Activated CD4-positive, alpha-beta T cell treated with anti-CD3 and anti-CD28 coated beads, Interleukin-2, amount 50 U/mL, for 1 hour (primary cell): ENCODE measurements around the gene SPPL2A.
"Not testable (repeated sequence)": the region's sequence is repeated elsewhere in the genome, so short reads cannot be mapped to it uniquely, and the experiment has no call there.

Experiments used
- DNase-seq: peaks from one replicate; pipeline ENCODE4 v3.0.0-alpha.2; 2020

Gene SPPL2A, protein sequence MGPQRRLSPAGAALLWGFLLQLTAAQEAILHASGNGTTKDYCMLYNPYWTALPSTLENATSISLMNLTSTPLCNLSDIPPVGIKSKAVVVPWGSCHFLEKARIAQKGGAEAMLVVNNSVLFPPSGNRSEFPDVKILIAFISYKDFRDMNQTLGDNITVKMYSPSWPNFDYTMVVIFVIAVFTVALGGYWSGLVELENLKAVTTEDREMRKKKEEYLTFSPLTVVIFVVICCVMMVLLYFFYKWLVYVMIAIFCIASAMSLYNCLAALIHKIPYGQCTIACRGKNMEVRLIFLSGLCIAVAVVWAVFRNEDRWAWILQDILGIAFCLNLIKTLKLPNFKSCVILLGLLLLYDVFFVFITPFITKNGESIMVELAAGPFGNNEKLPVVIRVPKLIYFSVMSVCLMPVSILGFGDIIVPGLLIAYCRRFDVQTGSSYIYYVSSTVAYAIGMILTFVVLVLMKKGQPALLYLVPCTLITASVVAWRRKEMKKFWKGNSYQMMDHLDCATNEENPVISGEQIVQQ

DNA sequence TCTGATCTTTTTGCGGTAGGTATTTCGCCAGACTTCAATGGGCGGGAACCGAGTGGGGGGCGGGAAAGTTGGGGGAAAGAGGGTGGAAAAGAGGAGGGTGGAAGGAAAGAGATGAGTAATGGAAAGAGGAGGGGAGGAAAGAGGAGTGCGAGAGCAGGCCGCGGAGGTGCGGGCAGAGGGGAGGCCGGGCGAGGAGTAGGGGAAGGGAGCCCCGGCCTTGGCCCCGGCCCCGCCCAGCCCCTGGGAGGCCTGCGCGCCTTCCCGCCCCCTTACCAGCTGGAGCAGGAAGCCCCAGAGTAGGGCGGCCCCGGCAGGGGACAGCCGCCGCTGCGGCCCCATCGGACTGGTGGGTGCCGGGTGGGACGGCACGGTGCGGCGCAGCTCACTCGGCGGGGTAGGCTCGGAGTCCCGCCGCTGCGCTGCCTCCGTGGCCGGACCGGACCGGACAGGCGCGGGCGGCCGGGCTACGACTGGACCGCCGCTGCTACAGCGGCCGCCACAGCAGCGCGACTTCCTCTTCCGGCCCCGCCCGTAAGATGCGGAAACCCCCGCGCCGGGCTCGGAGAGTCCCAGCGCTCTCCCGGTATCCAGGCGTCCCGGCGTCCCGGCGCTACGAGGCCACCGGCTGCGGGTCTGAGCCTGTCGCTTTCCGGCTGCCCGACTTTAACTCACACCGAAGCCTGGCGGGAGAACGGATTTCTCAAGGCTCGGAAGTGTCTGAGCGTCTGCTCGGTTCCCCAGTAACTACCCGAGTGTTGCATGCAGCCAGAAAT lies at the start of gene SPPL2A:
Gene SPPL2A (minus strand): TSS at position 512 of the 773 bp plus-strand sequence. CDS start 173 bp downstream, at position 339.
- DNase-seq, result peak; percentile 74

DNA sequence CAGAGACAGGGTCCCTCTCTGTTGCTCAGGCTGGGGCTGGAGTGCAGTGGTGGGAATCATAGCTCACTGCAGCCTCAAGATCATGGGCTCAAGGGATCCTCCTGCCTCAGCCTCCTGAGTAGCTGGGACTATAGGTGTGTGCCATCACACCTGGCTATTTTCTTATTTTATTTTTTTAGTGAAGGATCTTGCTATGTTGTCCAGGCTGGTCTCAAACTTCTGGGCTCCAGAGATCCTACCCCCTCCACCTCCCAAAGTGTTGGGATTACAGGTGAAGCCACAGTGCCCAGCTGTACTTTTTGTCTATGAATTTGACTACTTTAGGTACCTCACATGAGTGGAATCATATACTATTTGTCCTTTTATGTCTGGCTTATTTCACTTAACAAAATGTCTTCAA lies 49.1 kb upstream of the SPPL2A start:
- no peak for DNase-seq

DNA sequence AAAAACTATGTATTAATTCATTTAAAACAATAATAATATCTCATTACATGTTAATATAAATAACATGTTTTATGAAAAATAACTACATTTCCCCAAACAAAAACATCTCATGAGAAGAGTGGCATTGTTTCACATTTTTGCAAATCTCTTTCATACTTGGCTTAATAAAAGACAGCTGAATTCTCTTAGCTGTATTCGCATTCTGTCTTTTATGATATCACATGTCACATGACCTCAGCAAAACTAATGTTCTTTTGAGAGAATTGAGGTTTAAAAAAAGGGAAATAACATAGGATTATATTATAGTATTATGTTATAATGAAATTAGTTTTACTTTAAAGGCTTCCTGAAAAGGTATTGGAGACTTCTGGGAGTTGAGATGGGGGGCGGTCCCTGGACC lies 48.4 kb upstream of the SPPL2A start:
- DNase-seq, result no peak

DNA sequence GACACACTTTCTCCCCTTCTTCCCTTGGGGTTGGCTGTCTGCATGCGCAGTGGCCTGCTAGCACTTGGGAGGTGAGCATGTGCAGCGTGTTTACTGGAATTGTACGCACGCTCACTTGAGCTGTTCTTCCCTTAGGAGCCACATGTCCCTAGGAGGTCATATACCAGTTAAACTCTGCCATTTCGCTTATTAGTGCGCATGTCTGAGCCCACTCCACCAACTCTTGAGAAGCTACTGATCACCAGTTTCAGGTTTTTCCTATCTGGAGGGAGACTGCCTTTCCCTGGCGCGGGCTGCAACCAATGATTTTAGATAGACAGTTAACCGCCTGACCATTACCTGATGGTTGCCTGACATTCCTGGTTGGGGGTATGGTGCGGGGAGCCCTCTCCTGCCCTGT lies 47.6 kb upstream of the SPPL2A start:
- DNase-seq, result no peak

DNA sequence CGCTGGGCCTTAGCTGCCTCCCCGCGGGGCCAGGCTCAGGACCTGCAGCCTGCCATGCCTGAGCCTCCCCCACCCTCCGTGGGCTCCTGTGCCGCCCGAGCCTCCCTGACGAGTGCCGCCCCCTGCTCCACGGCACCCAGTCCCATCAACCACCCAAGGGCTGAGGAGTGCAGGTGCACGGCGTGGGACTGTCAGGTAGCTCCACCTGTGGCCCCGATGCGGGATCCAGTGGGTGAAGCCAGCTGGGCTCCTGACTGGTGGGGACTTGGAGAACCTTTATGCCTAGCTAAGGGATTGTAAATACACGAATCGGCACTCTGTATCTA lies 46.6 kb upstream of the SPPL2A start:
- not testable (repeated sequence) for DNase-seq

DNA sequence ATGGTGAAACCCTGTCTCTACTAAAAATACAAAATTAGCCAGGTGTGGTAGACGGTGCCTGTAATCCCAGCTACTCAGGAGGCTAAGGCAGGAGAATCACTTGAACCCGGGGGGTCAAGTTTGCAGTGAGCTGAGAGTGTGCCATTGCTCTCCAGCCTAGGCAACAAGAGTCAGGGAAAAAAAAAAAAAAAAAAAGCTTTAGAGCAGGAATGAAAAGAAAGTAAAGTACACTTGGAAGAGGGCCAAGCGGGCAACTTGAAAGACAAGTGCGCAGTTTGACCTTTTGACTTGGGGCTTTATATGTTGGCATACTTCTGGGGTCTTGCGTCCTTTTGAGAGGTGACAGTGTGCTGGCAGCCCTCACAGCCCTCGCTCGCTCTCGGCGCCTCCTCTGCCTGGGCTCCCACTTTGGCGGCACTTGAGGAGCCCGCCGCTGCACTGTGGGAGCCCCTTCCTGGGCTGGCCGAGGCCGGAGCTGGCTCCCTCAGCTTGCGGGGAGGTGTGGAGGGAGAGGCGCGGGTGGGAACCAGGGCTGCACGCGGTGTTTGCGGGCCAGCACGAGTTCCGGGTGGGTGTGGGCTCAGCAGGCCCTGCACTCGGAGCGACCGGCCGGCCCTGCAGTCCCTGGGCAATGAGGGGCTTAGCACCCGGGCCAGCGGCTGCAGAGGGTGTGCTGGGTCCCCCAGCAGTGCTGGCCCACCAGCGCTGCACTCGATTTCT lies 46.1 kb upstream of the SPPL2A start:
- DNase-seq, result not testable (repeated sequence)

DNA sequence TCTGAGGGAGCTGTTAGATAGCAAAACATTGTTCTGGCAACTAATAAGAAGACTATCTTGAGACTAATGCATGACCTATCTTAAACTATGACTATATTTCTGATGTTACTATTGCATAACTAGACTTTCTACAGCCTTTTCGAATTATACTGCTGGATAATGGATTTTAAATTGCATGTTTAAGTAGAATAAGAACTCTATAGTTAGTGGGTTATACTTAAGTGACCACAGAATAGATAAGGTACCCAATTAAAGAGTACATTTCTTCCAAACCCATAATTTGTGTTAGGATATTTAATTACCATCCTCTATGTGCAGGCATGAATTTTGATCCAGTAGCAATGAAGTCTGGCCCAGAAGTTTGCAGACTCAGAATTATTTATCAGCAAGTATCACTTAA lies 44.6 kb upstream of the SPPL2A start:
- no peak for DNase-seq

DNA sequence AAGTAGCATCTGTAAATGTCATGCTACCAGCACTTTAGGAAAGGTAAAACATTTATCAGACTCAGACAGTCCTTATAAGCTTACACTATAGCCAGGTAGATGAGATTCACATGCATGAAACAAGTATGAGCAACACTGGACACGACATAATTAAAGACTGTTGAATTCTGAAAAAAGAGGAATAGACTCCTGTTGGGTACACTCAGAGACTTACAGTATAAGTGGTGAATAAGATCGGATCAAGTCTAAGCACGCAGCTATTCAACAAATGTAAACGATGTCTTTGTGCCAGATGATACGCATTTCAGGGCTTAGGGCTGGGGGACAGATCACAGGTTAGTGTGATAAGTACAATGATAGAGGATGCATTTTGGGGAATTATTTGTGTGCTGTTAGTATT lies 43.2 kb upstream of the SPPL2A start:
- no peak for DNase-seq

DNA sequence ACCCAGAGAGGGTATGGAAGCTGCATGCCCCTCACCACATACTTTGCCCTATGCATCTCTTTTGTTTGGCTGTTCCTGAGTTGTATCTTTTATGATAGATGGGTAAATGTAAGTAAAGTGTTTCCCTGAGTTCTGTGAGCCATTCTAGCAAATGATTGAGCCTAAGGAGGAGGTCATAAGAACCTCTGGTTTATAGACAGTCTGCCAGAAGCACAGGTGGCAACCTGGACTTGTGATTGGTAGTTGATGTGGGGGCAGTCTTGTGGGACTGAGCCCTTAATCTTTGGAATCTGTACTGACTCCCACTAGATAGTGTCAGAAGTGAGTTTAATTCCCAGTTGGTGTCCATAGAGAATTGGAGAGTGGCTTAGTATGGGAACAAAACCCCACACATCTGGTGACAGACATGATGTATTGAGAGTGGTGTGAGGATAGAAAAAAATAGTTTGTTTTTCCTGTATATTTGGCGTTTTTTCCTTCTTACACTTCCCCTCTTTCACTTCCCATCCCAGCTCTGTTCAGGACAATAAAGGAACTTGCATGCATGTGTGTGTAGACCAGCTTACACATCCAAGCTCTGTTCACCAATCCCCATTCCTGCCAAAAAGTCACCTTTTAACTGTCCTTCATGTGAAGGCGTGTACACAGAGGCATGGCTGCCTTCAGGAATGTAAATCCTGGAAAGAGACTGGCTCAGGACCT lies 38.1 kb upstream of the SPPL2A start:
- no peak for DNase-seq

DNA sequence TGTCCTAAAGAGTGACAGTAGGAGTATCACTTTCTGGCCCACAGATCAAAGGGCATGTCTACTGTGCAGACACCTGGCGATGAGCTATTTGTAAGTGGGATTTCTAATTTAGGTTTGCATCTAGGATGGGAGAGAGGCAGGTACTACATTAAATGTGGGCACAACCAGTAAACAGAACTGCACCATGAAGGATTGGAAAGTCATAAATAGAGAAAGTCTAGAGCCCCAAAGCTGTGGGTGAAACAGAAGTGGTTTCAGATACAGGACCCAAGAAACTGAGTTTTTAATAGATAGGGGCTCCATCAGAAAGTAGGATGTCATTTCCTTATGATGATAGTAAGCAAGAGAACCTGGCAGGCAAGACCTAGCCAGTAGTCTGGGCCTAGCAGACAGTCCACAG lies 35.2 kb upstream of the SPPL2A start:
- no peak for DNase-seq

DNA sequence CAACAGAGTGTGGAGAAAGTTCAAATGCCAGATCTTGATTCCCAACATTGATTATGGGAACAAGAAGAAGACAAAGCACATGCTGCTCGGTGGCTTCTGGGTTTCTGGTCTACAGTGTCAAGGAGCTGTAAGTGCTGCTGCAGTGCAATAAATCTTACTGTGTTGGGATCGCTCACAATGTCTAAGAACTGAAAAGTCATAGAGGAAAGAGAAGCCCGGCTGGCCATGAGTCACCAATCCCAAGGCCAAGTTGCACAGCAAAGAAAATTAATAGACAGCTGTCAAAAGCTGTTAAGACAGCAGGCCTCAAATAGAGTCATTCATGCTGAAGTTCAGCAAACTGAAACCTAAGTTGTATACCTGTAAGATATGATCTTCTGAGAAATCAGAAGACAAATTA lies 33.2 kb upstream of the SPPL2A start:
- DNase-seq, result no peak

DNA sequence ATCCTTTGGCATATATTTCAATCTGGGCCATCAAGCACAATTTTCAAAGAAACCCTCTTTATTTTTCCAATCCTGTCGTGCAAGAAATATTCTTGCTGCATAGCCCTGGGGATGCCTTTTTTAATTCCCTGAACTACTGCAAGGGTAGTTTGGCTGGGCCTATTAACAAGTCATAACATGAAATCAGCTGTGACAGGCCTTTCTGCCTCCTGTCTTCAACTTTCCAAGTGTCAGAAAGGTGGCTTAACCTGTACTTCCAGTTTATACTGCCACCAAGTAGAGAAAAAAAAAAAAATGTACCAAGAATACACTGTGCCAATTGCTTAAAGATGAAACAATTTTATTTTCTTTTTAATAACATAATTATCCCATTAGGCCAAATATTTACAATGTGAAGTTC lies 32.4 kb upstream of the SPPL2A start:
- DNase-seq, result no peak

DNA sequence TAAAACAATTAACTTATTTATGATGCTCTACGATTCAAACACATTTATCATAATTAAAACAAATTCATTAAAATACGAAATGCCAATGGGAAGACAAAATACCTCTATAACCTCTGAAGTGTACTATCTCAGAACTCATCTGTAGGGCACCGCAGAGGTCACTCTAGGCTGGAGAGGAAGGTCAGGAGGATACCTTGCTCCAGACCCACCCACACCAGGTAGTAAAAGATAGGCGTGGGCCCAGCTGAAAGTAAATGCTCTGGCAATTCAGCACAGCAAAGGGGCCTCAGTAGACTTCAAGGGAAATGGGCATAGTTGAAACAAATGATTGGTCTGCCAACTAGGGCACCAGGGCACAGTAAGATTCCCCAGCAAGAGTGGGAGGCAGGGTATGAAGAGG lies 26.0 kb upstream of the SPPL2A start:
- DNase-seq, result no peak

DNA sequence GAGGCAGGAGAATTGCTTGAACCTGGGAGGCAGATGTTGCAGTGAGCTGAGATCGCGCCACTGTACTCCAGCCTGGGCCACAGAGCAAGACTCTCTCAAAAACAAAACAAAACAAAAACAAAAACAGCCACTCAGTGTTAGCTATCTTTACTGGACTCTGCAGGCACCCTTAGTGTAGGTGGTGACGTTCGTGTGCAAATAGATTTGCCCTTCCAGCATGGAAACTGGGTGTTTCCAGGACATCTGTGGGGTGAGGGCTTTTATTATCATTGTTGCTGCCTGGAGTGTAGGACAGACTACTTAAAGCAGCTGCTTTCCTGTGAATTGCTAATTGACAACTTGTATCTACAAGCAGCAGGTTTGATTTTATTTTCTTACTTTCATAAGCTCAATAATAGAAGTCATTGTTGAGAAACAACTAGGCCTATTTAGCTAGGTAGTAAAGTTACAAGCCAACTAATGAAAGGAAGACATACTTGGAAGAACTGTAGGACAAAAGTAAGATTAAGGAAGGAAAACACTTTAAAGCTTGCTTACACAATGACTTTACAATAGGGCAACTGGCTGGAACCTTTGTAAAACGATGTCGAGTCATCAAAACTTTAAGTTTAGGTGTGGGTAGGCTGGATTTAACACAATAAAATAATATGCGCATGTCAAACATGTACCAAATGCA lies 25.4 kb upstream of the SPPL2A start:
- DNase-seq, result no peak

DNA sequence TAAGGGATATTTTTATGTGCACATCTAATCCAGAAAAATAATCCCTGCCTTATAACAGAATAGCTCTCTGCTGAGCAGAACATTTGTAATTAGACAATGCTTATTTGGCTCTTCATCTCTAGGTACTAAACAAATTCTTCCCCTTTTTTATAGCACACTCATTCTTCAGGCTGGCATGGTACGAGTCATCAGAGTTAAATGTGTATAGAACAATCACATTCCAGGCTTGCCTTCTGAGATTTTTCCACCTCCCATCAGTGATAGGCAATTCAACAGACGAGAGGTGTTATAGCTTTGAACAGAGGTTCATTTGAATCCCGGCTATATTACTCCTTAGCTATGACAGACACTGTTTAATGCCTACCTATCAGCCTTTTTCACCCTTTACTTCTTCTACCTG lies 21.4 kb upstream of the SPPL2A start:
- no peak for DNase-seq

DNA sequence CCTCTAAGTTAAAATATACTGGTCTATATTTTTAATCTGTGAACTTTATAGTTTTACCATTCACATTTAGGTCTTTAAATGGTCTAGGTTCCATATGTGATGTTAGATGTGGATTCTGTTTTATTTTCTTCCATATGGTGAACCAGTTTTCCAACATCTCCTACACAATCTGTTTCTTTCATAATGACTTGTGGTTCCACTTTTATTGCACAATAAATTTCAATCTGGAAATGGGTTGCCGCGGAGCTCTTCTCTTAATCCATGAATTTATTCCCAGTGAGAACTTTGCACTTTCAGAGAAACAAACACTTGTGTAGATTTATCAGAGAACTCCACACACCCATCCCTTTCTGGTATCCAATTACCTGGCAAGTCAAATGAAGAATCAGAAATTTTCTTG lies 20.9 kb upstream of the SPPL2A start:
- no peak for DNase-seq

DNA sequence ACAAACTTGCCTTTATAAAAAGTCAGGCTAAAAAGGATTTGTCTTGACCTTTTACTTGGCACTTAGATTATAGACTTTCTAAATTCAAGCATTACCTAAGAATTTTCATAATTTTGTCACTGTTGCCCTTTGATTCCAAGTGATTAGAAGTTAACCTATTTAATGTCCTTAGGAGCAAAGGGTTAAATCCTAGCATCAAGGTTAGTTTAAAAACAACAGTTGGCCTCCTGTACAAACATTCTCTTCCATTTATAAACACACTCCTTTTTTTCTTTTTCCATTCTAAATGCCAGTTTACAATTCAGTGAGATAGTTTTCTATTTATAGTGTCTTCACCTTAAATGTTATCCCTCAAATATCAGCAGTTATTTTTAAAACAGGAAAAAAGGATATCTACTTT lies 18.4 kb upstream of the SPPL2A start:
- DNase-seq, result no peak

DNA sequence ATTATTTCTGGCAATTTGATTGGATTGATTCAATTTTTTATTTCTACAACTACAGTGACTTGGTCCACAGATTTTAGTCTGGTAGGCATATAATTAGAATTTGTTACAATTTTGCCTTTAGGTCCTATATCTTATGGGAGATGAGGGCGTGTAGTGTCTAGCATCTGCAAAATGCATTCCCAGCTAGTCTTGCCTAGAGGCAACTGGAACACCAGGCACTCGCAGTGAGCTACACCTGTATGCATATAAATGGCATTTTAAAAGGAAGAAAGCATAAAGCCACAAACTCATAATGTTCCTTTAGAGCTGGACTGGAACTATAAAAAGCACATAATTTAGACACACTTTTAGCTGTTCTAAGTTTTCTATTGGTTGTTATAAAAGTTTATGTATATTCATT lies 17.9 kb upstream of the SPPL2A start:
- DNase-seq, result no peak

DNA sequence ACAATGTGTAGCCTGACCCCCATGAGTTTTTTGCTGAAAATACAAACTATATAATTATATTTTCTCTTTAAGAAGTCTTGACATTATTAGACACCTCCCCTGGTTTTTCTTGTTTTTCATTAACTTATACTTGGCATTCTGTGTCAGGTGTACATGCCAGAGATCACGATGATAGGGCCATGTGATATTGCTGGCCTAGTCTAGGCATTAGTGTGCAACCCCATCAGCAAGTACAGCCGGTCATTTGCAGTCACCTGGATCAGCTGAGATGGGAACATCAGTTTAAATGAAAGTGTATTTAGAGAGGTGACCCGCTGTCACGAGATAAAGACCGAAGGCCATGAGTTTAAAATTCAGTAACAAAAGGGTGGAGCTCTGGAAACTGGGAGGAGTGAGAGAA lies 12.6 kb upstream of the SPPL2A start:
- no peak for DNase-seq

DNA sequence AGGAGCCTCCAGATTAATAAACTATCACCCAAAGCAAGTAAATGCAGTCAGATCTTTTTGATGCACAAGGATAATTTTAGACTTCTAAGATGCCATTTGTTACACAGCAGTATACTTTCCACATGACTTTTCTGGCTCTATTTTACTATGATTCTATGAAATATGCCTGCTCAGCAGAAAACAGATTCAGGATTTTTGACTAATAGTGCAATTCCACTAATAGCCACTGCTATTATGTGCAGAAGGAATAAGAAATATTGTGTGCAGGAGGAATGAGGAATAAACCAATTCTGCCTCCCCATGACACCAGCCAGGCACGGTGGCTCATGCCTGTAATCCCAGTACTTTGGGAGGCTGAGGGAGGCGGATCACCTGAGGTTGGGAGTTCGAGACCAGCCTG lies 11.5 kb upstream of the SPPL2A start:
- DNase-seq, result no peak

DNA sequence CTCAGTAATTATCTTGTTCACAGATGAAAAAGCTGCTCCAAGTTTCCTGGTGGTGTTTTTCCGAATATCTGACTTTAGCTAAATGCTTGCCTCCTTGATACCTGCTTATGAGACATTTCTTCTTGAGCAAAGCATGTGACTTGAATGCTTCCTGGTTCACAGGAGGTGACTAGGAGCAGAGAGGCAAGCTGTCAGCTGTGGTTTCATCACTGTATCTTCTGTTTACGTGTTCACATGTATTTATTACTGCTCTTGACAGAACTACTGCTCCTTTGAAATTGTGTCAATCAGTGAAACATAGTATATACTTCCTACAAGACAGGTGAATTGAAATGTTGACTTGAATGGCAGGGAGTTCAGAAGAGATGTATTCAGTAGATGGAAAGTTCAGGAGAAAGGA lies 8.9 kb upstream of the SPPL2A start:
- DNase-seq, result peak; percentile 9

DNA sequence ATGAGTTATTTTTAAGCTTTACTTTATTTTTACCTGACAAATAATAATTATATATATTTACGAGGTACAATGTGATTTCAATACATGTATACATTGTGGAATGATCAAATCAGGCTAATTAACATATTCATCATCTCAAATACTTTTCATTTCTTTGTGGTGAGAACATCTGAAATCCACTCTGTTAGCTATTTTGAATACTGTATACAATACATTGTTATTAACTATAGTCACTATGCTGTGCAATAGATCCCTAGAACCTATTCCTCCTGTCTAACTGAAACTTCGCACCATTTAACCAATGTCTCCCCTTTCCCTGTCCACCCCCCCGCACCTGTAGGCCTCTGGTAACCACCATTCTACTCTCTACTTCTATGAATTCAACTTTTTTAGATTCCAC lies 7.9 kb upstream of the SPPL2A start:
- no peak for DNase-seq
